Left lung (tissue), 10 donors: ENCODE data around the gene RASGEF1B. TPM values are rescaled to one million over a fixed set of nuclear protein-coding genes. Genes with fewer than 3 reads are reported as not detected.

Source experiments
- ATAC-seq: fragments of 200-7000 bp; cut with Tn5 transposase; one replicate; pipeline ENCODE4 v1.9.1; 2020; ENCODE audit warnings: moderate library complexity
- DNase-seq, 4 donors: peaks; one replicate each; pipeline ENCODE4 v3.0.0-alpha.2; 2013 to 2020
- H3K27ac ChIP-seq, 2 donors: fragments of 200-600 bp; sonication (generic) in 1 of 2; one replicate each; pipeline versions ENCODE4 v1.5.0 to v1.8.0; 2020 to 2021
- H3K27me3 ChIP-seq, 2 donors: fragments of 200-600 bp; sonication (generic) in 1 of 2; one replicate each; pipeline versions ENCODE4 v1.5.0 to v1.8.0; 2020 to 2021
- H3K36me3 ChIP-seq, 2 donors: fragments of 200-600 bp; sonication (generic) in 1 of 2; one replicate each; pipeline versions ENCODE4 v1.5.0 to v1.8.0; 2020 to 2021
- H3K4me1 ChIP-seq, 2 donors: fragments of 200-600 bp; one replicate each; pipeline ENCODE4 v1.8.0; 2021
- H3K4me3 ChIP-seq, 2 donors: fragments of 200-600 bp; sonication (generic) in 1 of 2; one replicate each; pipeline versions ENCODE4 v1.5.0 to v1.8.0; 2020 to 2021; ENCODE audit warnings: mild to moderate bottlenecking in 1 of 2
- H3K9me3 ChIP-seq, 2 donors: fragments of 200-600 bp; sonication (generic) in 1 of 2; one replicate each; pipeline versions ENCODE4 v1.5.0 to v1.8.0; 2020 to 2021
- CTCF ChIP-seq, 2 donors: fragments of 200-600 bp; sonication (generic) in 1 of 2; IDR thresholded peaks; one replicate each; pipeline versions ENCODE4 v1.5.0 to v1.8.0; 2021; ENCODE audit warnings: antibody characterized with exemption in 2 of 2
- intact Hi-C, 2 donors: fragments of 100-400 bp; cut with DNase I; formaldehyde crosslinking; loops; one replicate each; pipeline versions ENCODE4 v1.11.2 to v1.14.2; 2022
- polyA plus RNA-seq, 6 donors: library from polyadenylated mRNA; unstranded; fragments of 120-200 nt; gene quantifications; one replicate each; pipeline ENCODE4 v1.2.1, GENCODE V29; 2013; ENCODE audit not compliant: insufficient read length in 6 of 6
- total RNA-seq, 2 donors: library from RNA; stranded (reverse); fragmentation: NEBNext Ultra II Directional; extraction: Animal tissue kit (Norgen Biotek cat#: 25700); gene quantifications; one replicate each; pipeline ENCODE4 v1.2.1, GENCODE V29; 2021
- donor health status: DM: no; HTN: yes; CAD: no.
- donor health status: DM: no; HTN: no; CAD: no.

RASGEF1B gene
- total and polyA plus RNA-seq, 8 donors: 8.4 to 34.7 (median 12.5) TPM

DNA sequence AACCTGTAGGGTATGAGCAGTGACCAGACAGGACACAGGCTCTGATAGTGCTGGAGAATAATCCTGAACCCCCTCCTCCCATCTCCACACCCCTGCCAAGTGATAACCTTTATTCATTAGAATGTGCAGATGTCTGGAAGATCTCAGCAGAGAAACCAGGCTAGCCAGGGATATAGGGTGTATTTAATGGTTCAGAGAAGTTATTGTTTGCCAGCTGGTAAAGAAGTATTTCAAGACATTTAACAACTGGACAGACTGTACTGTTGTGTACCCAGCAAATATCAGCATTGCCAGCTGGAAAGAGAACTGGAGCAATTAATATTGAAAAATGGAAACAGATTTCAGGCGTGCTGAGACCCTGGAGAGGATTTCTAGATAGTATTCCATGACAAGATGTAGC lies 94.5 kb downstream of the RASGEF1B start:
- H3K27me3 ChIP-seq: no peaks in the 10 kb centered on the region
- H3K4me1 ChIP-seq: no peaks in the 10 kb centered on the region
- H3K36me3 ChIP-seq: no peaks in the 10 kb centered on the region
- no peak for TF ChIP-seq CTCF (IDR thresholded peaks at IDR 0.05)
- H3K4me3 ChIP-seq: no peak overlapping the region
- ATAC-seq (no peak), DNase-seq (peak in 1 of 4 donors; percentile 13)
- no peaks in the 10 kb centered on the region for H3K9me3 ChIP-seq
- intact Hi-C loops: no loop called here
- no peak overlapping the region for H3K27ac ChIP-seq

DNA sequence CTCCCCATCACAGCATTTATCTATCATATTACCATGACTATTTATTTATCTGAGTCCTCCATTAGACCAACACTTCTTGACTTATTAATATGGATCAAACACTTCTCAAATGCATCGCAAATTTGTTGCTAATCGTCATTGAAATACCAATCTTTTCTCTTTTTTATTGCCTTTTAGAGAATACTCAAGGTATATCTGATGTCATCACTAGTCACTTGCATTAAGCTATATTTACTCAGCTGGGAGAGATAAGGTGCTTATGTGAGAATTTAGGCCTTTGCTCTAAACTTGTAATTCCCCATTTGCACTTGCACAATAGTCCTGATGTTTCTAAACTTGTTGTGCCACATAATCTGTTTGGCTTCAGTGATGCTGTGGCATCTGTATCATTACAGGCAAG lies 95.0 kb downstream of the RASGEF1B start:
- ATAC-seq (no peak), DNase-seq (no peak)
- no peaks in the 10 kb centered on the region for H3K4me1 ChIP-seq
- no peak overlapping the region for H3K4me3 ChIP-seq
- H3K36me3 ChIP-seq: no peaks in the 10 kb centered on the region
- no peak for TF ChIP-seq CTCF (IDR thresholded peaks at IDR 0.05)
- intact Hi-C loops: no loop called here
- H3K9me3 ChIP-seq: no peaks in the 10 kb centered on the region
- no peaks in the 10 kb centered on the region for H3K27me3 ChIP-seq
- no peak overlapping the region for H3K27ac ChIP-seq
